IMR-90 (cell line): Measurements from ENCODE around the gene MYCBP. TPM values are rescaled to one million over a fixed set of nuclear protein-coding genes. Genes with fewer than 3 reads are reported as not detected.

Source experiments
- ATAC-seq: fragments of 200-7000 bp; cut with Tn5 transposase; 2 replicates; pipeline ENCODE4 v1.9.1; 2020; ENCODE audit warnings: low read depth, mild to moderate bottlenecking, moderate library complexity
- BruUV-seq: library from RNA; stranded (reverse); fragments of 400-500 nt; replicated peaks from 2 replicates; lab custom pipeline; 2021; lab: Mats Ljungman, UMichigan
- CTCF ChIA-PET: fragments of 300-600 bp; formaldehyde crosslinking; extraction: SDS; loops from one replicate; lab custom pipeline; 2021; ENCODE audit warnings: antibody characterized with exemption; lab: Yijun Ruan, JAX
- POLR2A ChIA-PET: fragments of 300-600 bp; sonication (Branson Sonifier 250); formaldehyde crosslinking; loops from one replicate; lab custom pipeline; 2022; ENCODE audit warnings: antibody characterized with exemption; ENCODE audit not compliant: unreplicated experiment; lab: Charles Lee
- DNase-seq: peaks from one replicate; pipeline ENCODE4 v3.0.0; 2013
- H2AFZ ChIP-seq: replicated peaks from 2 replicates; pipeline ENCODE3; 2013; ENCODE audit warnings: low read length, mild to moderate bottlenecking; ENCODE audit not compliant: poor library complexity
- H2AK5ac ChIP-seq: 2 replicates; pipeline ENCODE4 v1.6.1; 2013; ENCODE audit warnings: low read depth, low read length, inconsistent platforms
- H2AK9ac ChIP-seq: replicated peaks from 2 replicates; pipeline ENCODE3; 2013; ENCODE audit warnings: mild to moderate bottlenecking, low read depth, low read length, moderate library complexity; ENCODE audit not compliant: poor library complexity
- H2BK120ac ChIP-seq: 2 replicates; pipeline ENCODE4 v1.6.1; 2013; ENCODE audit warnings: low read depth, low read length, inconsistent platforms
- H2BK15ac ChIP-seq: 3 replicates; pipeline ENCODE4 v1.6.1; 2013; ENCODE audit warnings: low read depth, low read length, inconsistent platforms
- H2BK20ac ChIP-seq: 2 replicates; pipeline ENCODE4 v1.6.1; 2013; ENCODE audit warnings: low read depth, mild to moderate bottlenecking, inconsistent platforms, low read length, moderate library complexity
- H2BK5ac ChIP-seq: 2 replicates; pipeline ENCODE4 v1.6.1; 2013; ENCODE audit warnings: mild to moderate bottlenecking, low read depth, low read length, inconsistent platforms; ENCODE audit not compliant: poor library complexity, severe bottlenecking
- H3K14ac ChIP-seq: replicated peaks from 2 replicates; pipeline ENCODE4 v1.6.1; 2013; ENCODE audit warnings: low read depth, low read length, inconsistent platforms
- H3K18ac ChIP-seq: 2 replicates; pipeline ENCODE4 v1.6.1; 2013; ENCODE audit warnings: low read depth, low read length, control low read depth
- H3K23ac ChIP-seq: 2 replicates; pipeline ENCODE4 v1.6.1; 2013; ENCODE audit warnings: low read depth, low read length, inconsistent platforms
- H3K27ac ChIP-seq: 2 replicates; pipeline ENCODE4 v1.5.1; 2013; ENCODE audit warnings: mild to moderate bottlenecking, control low read depth, low read length; ENCODE audit not compliant: insufficient read depth
- H3K27me3 ChIP-seq: 2 replicates; pipeline ENCODE4 v1.6.1; 2013; ENCODE audit warnings: low read length; ENCODE audit not compliant: control insufficient read depth, insufficient read depth
- H3K36me3 ChIP-seq: 2 replicates; pipeline ENCODE4 v1.6.1; 2013; ENCODE audit warnings: low read length, mixed read lengths; ENCODE audit not compliant: control insufficient read depth, insufficient read depth
- H3K4ac ChIP-seq: 2 replicates; pipeline ENCODE4 v1.6.1; 2013; ENCODE audit warnings: low read depth, low read length, inconsistent platforms
- H3K4me1 ChIP-seq: 2 replicates; pipeline ENCODE4 v1.6.1; 2013; ENCODE audit warnings: low read length, mixed read lengths; ENCODE audit not compliant: control insufficient read depth, insufficient read depth
- H3K4me2 ChIP-seq: 2 replicates; pipeline ENCODE4 v1.6.1; 2013; ENCODE audit warnings: low read depth, mild to moderate bottlenecking, control low read depth, low read length, moderate library complexity
- H3K4me3 ChIP-seq: 2 replicates; pipeline ENCODE4 v1.5.1; 2013; ENCODE audit warnings: low read depth, mild to moderate bottlenecking, control low read depth, low read length, moderate library complexity; ENCODE audit not compliant: insufficient read depth
- H3K56ac ChIP-seq: 2 replicates; pipeline ENCODE4 v1.6.1; 2013; ENCODE audit warnings: low read length, inconsistent platforms; ENCODE audit not compliant: insufficient read depth; ENCODE audit errors: extremely low read depth
- H3K79me1 ChIP-seq, 2 experiments: 2 replicates each; pipeline ENCODE4 v1.6.1; 2013; ENCODE audit warnings: low read length in 2 of 2, inconsistent platforms in 1 of 2, low read depth in 1 of 2
- H3K9ac ChIP-seq: 2 replicates; pipeline ENCODE4 v1.6.1; 2013; ENCODE audit warnings: low read depth, low read length, control low read depth
- H3K9me1 ChIP-seq: 2 replicates; pipeline ENCODE4 v1.6.1; 2013; ENCODE audit warnings: low read length, inconsistent platforms; ENCODE audit not compliant: insufficient read depth
- H3K9me3 ChIP-seq: 2 replicates; pipeline ENCODE4 v1.6.1; 2013; ENCODE audit warnings: low read length; ENCODE audit not compliant: control insufficient read depth, insufficient read depth
- H4K20me1 ChIP-seq: 2 replicates; pipeline ENCODE4 v1.6.1; 2013; ENCODE audit warnings: low read length, inconsistent platforms; ENCODE audit not compliant: insufficient read depth
- H4K5ac ChIP-seq: 2 replicates; pipeline ENCODE4 v1.6.1; 2013; ENCODE audit warnings: mild to moderate bottlenecking, low read depth, low read length, control low read depth
- H4K8ac ChIP-seq, 2 experiments: 2 replicates each; pipeline ENCODE4 v1.6.1; 2013; ENCODE audit warnings: low read depth in 2 of 2, low read length in 2 of 2, control low read depth in 1 of 2, inconsistent platforms in 1 of 2
- H4K91ac ChIP-seq: 2 replicates; pipeline ENCODE4 v1.6.1; 2013; ENCODE audit warnings: low read depth, low read length, inconsistent platforms; ENCODE audit not compliant: insufficient read depth
- BHLHE40 ChIP-seq: fragments of 150-350 bp; IDR thresholded peaks from 2 replicates; pipeline ENCODE4 v1.6.1; 2016; ENCODE audit warnings: mild to moderate bottlenecking, low read depth, low read length
- CEBPB ChIP-seq: IDR thresholded peaks from 2 replicates; pipeline ENCODE4 v1.6.1; 2012; ENCODE audit warnings: low read depth, low read length, improper control_type of control experiment
- CTCF ChIP-seq: conservative IDR thresholded peaks from 2 replicates; pipeline ENCODE4 v1.5.1; 2012; ENCODE audit warnings: mild to moderate bottlenecking, low read depth, low read length, improper control_type of control experiment
- MAFK ChIP-seq: IDR thresholded peaks from 2 replicates; pipeline ENCODE4 v1.6.1; 2012; ENCODE audit warnings: low read depth, low read length, improper control_type of control experiment
- MAZ ChIP-seq: IDR thresholded peaks from 2 replicates; pipeline ENCODE4 v1.6.1; 2012; ENCODE audit warnings: low read depth, mild to moderate bottlenecking, low read length, improper control_type of control experiment, moderate library complexity, borderline replicate concordance
- MXI1 ChIP-seq: IDR thresholded peaks from 2 replicates; pipeline ENCODE4 v1.6.1; 2012; ENCODE audit warnings: low read depth, mild to moderate bottlenecking, low read length, moderate library complexity, borderline replicate concordance
- NFE2L2 ChIP-seq: fragments of 150-350 bp; IDR thresholded peaks from 2 replicates; pipeline ENCODE4 v1.6.1; 2016; ENCODE audit warnings: low read depth, mild to moderate bottlenecking, low read length
- POLR2A ChIP-seq: IDR thresholded peaks from 2 replicates; pipeline ENCODE4 v1.6.1; 2012; ENCODE audit warnings: mild to moderate bottlenecking, low read depth, low read length
- RAD21 ChIP-seq: IDR thresholded peaks from 2 replicates; pipeline ENCODE4 v1.6.1; 2012; ENCODE audit warnings: low read length, improper control_type of control experiment
- RCOR1 ChIP-seq: IDR thresholded peaks from 2 replicates; pipeline ENCODE4 v1.6.1; 2012; ENCODE audit warnings: mild to moderate bottlenecking, low read length, improper control_type of control experiment; ENCODE audit not compliant: insufficient replicate concordance
- RFX5 ChIP-seq: IDR thresholded peaks from 2 replicates; pipeline ENCODE4 v1.8.0; 2012; ENCODE audit warnings: low read depth, mild to moderate bottlenecking, low read length, moderate library complexity
- USF2 ChIP-seq: fragments of 150-350 bp; IDR thresholded peaks from 2 replicates; pipeline ENCODE4 v1.6.1; 2017; ENCODE audit warnings: mild to moderate bottlenecking, antibody characterized with exemption, low read length, low read depth
- WGBS, 2 experiments: methylation state at CpG; one replicate each; pipeline versions ENCODE4 v1.1.5 to v1.1.7; 2013; ENCODE audit warnings: missing lambda C conversion rate in 2 of 2; ENCODE audit not compliant: insufficient read length in 1 of 2; ENCODE audit errors: extremely low coverage in 2 of 2; 5-methylcytosine and 5-hydroxymethylcytosine counted together
- dilution Hi-C: fragments of 300-500 bp; cut with HindIII; formaldehyde crosslinking; loops from one replicate; pipeline ENCODE4 v1.14.3; 2018; ENCODE audit warnings: low sequenced_read_pairs; ENCODE audit not compliant: unreplicated experiment
- in situ Hi-C: fragments of 300-500 bp; cut with MboI; formaldehyde crosslinking; loops from 3 replicates; pipeline ENCODE4 v1.14.3; 2019; ENCODE audit warnings: low sequenced_read_pairs, inconsistent platforms, mixed read lengths
- intact Hi-C: fragments of 100-400 bp; cut with micrococcal nuclease; formaldehyde crosslinking; loops from 2 replicates; pipeline ENCODE4 v1.10.0; 2022
- polyA plus RNA-seq, 3 experiments: library from polyadenylated mRNA; depleted of rRNA; stranded (reverse); fragments of >200 nt; gene quantifications; 2 replicates each; pipeline ENCODE4 v1.2.3, GENCODE V29; 2012; ENCODE audit warnings: low replicate concordance in 1 of 3
- total RNA-seq: library from RNA; depleted of rRNA; stranded (reverse); fragments of >200 nt; gene quantifications from 2 replicates; pipeline ENCODE4 v1.2.3, GENCODE V29; 2012
- TF ChIP-seq, protein P1 (sequence below): fragments of 150-350 bp; IDR thresholded peaks from 2 replicates; pipeline ENCODE4 v1.6.1; 2016; ENCODE audit warnings: low read depth, mild to moderate bottlenecking, low read length, moderate library complexity, borderline replicate concordance

The MYCBP gene
- total and polyA plus RNA-seq, 2 of the 4 experiments (the other 2 are of a cell fraction), result 9.9 to 11.9 TPM

- ChIA-PET POLR2A (no interaction called here), CTCF (interaction anchor here (0.6 kb wide), 1 partner anchor 813 kb away, joined by 3 read pairs; no protein-coding TSS in a partner anchor)
- WGBS, 2 experiments, result no CpG with 5 or more reads among the region's 3 CpGs
- no TSS peak for BruUV-seq
- TF ChIP-seq CEBPB (no peak), USF2 (no peak), MAZ (no peak), MXI1 (no peak), RCOR1 (no peak), RFX5 (no peak), RAD21 (no peak), MAFK (no peak), POLR2A (no peak), NFE2L2 (no peak), CTCF (no peak), BHLHE40 (no peak)
- TF ChIP-seq, protein P1, sequence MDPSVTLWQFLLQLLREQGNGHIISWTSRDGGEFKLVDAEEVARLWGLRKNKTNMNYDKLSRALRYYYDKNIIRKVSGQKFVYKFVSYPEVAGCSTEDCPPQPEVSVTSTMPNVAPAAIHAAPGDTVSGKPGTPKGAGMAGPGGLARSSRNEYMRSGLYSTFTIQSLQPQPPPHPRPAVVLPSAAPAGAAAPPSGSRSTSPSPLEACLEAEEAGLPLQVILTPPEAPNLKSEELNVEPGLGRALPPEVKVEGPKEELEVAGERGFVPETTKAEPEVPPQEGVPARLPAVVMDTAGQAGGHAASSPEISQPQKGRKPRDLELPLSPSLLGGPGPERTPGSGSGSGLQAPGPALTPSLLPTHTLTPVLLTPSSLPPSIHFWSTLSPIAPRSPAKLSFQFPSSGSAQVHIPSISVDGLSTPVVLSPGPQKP, result no peak
- H2BK20ac ChIP-seq, result no peak overlapping the region
- H4K20me1 ChIP-seq, result no peaks in the 10 kb centered on the region
- H2AK9ac ChIP-seq, result no peak overlapping the region
- no peaks in the 10 kb centered on the region for H3K79me1 ChIP-seq
- peaks cover 5% of the 10 kb centered on the region for H3K36me3 ChIP-seq
- H3K14ac ChIP-seq, result no peak overlapping the region
- in situ Hi-C loops, result loop anchor here (5.0 kb wide), 1 partner anchor 806 kb away; no protein-coding TSS in a partner anchor
- no peak overlapping the region for H4K8ac ChIP-seq
- no peak overlapping the region for H4K5ac ChIP-seq
- no peak overlapping the region for H4K91ac ChIP-seq
- no peak overlapping the region for H3K56ac ChIP-seq
- no peak overlapping the region for H3K4me3 ChIP-seq
- H3K23ac ChIP-seq, result no peak overlapping the region
- H3K4ac ChIP-seq, result no peak overlapping the region
- H2AK5ac ChIP-seq, result no peak overlapping the region
- no peak overlapping the region for H3K9ac ChIP-seq
- no peaks in the 10 kb centered on the region for H3K9me1 ChIP-seq
- no peak overlapping the region for H2BK120ac ChIP-seq
- intact Hi-C loops, result no loop called here
- dilution Hi-C loops, result no loop called here
- H3K4me2 ChIP-seq, result no peak overlapping the region
- H3K9me3 ChIP-seq, result no peaks in the 10 kb centered on the region
- no peak overlapping the region for H3K18ac ChIP-seq
- H3K27ac ChIP-seq, result no peak overlapping the region
- no peak overlapping the region for H2BK5ac ChIP-seq
- H3K27me3 ChIP-seq, result peaks cover 27% of the 10 kb centered on the region
- peaks cover 4% of the 10 kb centered on the region; the same call in 1 of the 2 replicates for H3K4me1 ChIP-seq
- no peak overlapping the region for H2BK15ac ChIP-seq
- no peak overlapping the region for H2AFZ ChIP-seq
- no peak for DNase-seq
- no peak for ATAC-seq
Measured at GRCh38 chr1:38833146-38833545, 40.0 kb downstream of the MYCBP start.
